Activated CD4-positive, alpha-beta T cell treated with anti-CD3 and anti-CD28 coated beads, Interleukin-2, Interleukin-4, amounts not matched to agents 100 ng/mL and 50 ng/mL, durations not matched to agents 16 hours and 8 hours (primary cell): Measurements from ENCODE around the gene GALNT18.

Experiments
- DNase-seq: peaks from one replicate; pipeline ENCODE4 v3.0.0-alpha.2; 2020; ENCODE audit warnings: low spot score

GALNT18 gene

DNA sequence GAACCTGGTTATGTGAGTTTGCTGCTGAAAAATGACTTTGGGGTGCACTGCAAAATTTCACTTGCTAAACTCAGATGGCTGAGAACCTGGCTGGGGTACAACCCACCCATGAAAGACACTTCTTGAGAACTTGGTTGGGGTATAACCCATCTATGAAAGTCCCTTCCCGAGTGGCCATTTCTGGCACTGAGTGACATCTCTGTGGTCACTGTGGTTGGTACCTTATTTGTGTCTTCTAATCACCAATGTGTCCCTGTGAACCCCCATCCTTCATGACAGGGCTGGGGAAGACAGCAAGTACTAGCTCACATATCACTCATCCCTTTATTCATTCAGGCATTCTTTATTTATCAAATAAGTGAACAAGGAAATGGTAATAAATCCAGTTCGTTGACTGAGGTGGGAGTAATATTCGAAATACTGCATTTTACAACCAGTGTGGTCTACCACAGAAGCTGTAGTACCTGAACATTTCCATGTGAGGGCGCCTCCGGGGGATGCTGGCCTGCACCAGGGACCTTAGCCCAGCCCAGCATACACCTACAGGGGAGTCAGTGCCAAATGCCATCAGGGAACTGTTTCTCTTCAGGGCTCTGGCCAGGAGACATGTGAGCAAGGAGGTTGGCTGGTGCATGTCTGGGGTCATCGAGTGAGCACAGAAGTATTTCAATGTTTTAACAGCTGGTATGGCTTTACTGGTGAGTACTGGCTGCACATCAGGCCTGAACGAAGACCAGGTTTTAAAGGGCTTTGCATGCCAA is 390.8 kb downstream of the GALNT18 start:
- peak; percentile 9 for DNase-seq

DNA sequence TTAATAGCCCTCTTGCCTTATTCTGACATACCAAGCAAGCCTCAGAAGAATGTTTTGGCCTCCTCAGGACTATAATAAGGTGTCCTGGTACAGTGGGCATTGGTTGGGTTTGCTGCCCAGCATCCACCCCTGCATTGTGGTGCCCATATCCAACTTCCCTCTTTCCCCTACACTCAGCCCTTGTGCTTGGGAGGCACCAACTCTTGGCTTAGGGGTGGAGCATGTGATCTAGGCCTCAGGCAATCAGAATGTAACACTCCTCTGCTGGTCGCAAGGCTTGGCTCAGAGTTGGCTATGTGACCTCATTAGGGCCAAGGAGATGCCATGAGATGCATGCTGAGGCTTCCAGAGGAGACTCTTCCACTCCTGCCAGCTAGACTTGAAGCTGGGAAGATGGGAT is 391.7 kb downstream of the GALNT18 start:
- DNase-seq = no peak

DNA sequence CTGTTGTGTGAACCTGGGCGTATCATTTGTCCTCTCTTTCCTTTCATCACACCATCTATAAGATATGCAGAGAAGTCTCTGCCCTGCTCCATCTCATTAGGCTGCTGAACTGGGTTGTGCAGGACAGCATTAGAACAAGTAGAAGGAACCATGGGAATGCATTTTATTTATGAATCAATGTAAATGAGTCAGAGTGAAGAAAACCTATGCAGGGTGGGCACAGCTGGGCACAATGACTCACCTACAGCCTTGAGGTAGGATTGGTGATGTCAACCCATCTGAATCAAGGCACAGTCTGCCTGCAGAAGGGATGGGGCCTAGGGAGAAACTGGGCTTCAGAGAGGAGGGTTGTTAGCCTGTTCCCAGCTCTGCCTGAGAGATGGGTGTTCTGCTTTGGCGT is 392.2 kb downstream of the GALNT18 start:
- no peak for DNase-seq

DNA sequence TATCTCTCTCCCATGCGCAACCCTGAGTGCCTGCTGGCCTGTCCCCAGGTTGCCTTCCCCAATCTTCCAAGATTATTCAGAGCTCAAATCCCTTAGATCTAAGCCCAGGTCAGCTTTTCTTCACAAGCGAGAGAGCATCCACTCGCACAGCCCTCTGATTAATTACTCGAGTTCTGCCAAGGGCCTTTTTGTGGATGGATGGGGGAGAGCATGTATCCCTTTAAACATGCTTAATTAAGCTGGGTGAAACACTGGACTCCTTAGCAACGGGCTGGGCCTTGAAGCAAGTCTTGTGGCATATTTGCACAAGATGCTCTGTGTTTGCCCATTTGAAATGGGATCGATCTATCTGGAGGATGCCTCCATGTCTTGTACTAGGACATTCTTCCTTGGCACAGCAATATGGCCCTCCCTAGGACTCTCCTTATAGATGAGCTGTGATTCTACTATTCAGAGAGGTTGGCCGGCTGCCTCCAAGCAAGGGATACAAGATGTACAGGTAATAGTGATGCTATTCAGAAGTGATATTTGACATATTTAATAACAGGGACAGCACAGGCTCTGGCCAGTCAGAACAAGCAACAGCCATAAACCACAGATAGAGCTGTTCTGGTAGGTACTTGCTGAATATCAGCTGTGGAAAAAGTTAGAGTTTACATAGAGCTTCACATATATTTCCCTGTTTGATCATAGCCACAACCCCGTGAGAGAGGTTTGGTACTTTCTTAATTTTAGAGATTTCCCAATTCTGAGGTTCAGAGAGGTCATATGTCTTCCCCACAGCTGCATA is 394.3 kb downstream of the GALNT18 start:
- DNase-seq = no peak
